Fibroblast of mammary gland (primary cell): ENCODE results near the gene ZCCHC8.

Source experiments
- DNase-seq: peaks from one replicate; pipeline ENCODE4 v3.0.0-alpha.2; 2010; ENCODE audit warnings: low read depth
- H3K4me3 ChIP-seq: 2 replicates; pipeline ENCODE4 v1.5.1; 2011; ENCODE audit warnings: low read depth, mild to moderate bottlenecking, low read length, moderate library complexity; ENCODE audit not compliant: control insufficient read depth
- TF ChIP-seq, protein P1 (sequence below): conservative IDR thresholded peaks from 2 replicates; pipeline ENCODE4 v1.5.1; 2011; ENCODE audit warnings: low read depth, low read length, inconsistent platforms; ENCODE audit not compliant: control insufficient read depth, insufficient read depth

The ZCCHC8 gene

DNA sequence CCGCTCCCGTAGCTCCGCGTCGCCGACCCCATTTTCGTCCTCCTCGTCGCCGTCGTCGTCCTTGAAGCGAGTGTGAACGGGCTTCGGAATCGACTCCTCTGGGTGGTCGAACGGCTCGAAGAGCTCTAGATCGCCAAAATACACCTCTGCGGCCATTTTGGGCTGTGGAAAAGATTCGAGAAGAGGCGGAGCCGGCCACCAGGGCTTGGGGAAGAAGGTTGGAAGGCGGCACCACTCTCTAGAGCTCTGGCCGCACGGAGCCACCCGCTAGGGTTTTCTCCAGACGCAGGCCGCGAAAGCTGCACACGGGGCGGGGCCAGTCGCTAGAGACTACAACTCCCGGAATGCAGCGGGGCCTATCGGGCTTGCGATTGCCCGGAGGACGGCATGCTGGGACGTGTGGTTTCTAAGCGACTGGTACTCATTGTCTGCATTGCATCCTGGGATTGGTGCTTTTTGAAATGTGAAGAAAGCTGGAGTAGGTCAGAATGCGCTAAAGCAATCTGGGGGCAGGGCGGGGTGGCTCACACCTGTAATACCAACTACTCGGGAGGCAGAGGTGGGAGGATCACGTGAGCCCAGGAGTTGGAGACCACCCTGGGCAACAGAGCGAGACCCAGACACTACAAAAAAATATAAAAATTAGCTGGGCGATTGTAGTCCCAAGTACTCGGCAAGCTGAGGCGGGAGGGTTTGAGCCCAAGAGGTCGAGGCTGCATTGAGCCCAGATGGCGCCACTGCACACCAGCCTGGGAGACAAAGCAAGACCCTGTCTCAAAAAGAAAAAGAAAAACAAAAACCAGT lies at the start of gene ZCCHC8:
Gene ZCCHC8 (minus strand): TSS at position 248 of the 804 bp plus-strand sequence. CDS start 92 bp downstream, at position 156.
- TF ChIP-seq, protein P1, sequence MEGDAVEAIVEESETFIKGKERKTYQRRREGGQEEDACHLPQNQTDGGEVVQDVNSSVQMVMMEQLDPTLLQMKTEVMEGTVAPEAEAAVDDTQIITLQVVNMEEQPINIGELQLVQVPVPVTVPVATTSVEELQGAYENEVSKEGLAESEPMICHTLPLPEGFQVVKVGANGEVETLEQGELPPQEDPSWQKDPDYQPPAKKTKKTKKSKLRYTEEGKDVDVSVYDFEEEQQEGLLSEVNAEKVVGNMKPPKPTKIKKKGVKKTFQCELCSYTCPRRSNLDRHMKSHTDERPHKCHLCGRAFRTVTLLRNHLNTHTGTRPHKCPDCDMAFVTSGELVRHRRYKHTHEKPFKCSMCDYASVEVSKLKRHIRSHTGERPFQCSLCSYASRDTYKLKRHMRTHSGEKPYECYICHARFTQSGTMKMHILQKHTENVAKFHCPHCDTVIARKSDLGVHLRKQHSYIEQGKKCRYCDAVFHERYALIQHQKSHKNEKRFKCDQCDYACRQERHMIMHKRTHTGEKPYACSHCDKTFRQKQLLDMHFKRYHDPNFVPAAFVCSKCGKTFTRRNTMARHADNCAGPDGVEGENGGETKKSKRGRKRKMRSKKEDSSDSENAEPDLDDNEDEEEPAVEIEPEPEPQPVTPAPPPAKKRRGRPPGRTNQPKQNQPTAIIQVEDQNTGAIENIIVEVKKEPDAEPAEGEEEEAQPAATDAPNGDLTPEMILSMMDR = no peak
- peak within 1 kb of the TSS; percentile 76 for H3K4me3 ChIP-seq
- DNase-seq = peak; percentile 98

DNA sequence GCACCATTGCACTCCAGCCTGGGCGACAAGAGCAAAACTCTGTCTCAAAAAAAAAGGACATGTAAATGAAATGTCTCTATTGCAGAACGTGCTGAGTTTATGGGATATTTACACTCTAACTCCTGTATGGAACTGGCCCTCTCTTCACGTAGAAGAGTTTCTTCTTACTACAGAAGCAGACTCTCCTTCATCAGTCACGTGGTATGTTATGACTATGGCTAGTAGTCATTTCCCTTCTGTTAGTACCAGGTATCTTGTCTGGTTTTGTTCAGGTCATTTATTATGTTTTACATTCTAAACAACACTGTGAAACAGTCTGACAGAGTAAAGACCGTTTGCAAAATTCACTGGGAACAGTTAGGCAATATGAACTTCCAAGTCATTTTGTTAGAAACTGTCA lies 46.6 kb upstream of the ZCCHC8 start:
- H3K4me3 ChIP-seq = no peak overlapping the region
- no peak for DNase-seq
- TF ChIP-seq, protein P1 = no peak

DNA sequence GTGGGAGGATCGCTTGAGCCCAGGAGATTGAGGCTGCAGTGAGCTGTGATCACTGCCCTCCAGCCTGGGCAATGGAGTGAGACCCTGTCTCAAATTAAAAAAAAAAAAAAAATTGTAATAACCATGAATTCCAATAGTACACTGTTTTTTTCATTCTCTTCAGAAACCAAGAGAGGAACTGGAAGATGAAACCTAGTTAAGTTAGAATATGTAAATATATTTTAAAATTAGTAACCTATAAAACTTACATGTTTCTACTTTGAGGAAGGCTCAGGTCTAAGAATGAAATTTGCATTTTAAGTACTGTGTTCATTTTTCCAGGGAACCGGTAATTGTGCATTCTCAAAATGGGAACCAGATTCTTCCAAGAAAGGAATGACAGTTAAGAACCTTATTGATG lies 45.1 kb upstream of the ZCCHC8 start:
- no peak overlapping the region for H3K4me3 ChIP-seq
- TF ChIP-seq, protein P1 = no peak
- no peak for DNase-seq

DNA sequence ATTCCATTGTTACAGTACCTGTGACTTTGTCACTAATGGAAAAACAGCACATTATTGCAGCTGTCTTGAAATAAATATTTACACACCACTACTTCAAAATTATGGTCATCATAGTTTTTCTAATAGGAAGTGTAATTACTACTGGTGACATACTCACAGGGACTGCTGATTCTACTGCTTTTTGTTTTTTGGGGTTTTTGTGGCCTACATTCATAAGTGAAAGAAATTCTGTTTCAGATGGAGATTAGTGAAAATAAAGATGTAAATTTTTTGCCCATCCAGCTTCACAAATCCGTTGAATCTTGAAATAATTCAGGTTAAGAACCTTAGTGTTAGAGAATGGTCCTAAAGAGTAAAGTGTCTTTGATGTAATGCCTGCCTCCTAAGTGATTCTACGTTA lies 43.8 kb upstream of the ZCCHC8 start:
- no peak overlapping the region for H3K4me3 ChIP-seq
- DNase-seq = no peak
- TF ChIP-seq, protein P1 = no peak

DNA sequence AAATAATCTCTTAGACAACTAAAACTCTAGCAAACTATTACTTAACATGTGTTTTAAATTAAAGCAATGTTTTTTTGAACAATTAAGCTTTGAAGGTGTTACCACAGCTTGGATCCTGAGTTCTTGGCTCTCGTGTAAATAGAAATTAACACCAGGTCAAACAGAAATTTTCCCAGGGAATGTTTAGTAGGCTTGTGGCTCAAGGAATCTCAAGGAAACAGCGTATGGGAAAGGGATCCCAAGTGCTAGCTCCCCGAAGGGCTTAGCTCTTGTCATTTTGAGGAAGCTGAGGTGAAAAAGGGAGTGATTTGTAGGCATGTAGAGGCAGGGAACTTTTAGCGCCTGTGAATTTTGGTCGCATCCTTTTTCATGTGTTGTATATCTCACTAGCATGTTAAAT lies 37.8 kb upstream of the ZCCHC8 start:
- TF ChIP-seq, protein P1 = no peak
- no peak overlapping the region for H3K4me3 ChIP-seq
- DNase-seq = no peak

DNA sequence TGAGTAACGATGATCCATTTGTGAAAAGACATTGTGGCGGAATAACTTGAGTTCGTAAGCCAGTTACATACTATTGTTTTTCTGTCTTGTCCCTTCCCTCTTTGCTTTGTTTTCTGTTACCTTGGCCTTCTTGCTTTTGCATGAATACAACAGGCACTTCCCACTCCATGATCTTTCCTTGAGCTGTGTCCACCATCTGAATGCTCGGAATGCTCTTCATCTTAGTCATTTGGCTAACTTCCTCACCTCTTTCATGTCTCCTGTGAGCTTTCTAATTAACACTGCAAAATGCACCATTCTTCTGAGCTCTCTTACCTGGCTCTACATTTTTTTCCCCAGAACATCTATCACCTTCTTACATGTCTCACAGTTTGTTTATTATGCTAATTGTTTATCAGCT lies 36.3 kb upstream of the ZCCHC8 start:
- TF ChIP-seq, protein P1 = no peak
- DNase-seq = no peak
- H3K4me3 ChIP-seq = no peak overlapping the region
